CD8-positive, alpha-beta memory T cell (primary cell): Measurements from ENCODE around the gene ROPN1L. TPM values are rescaled to one million over a fixed set of nuclear protein-coding genes. Genes with fewer than 3 reads are reported as not detected.

ENCODE experiments used
- CTCF ChIA-PET: fragments of 350-600 bp; sonication (Branson Sonifier 250); formaldehyde crosslinking; loops from one replicate; lab custom pipeline; 2021; ENCODE audit warnings: antibody characterized with exemption; lab: Charles Lee
- POLR2A ChIA-PET: fragments of 350-600 bp; sonication (Branson Sonifier 250); formaldehyde crosslinking; loops from one replicate; lab custom pipeline; 2021; ENCODE audit warnings: antibody characterized with exemption; lab: Charles Lee
- DNase-seq, 5 donors: peaks; one replicate each; pipeline versions ENCODE4 v3.0.0 to v3.0.0-alpha.2; 2020 to 2022; ENCODE audit warnings: mixed read lengths in 1 of 5
- H3K27ac ChIP-seq: one replicate; pipeline ENCODE4 v1.7.0; 2013; ENCODE audit warnings: low read depth, mild to moderate bottlenecking, low read length, moderate library complexity
- H3K27me3 ChIP-seq: 2 replicates; pipeline ENCODE4 v1.7.0; 2013; ENCODE audit warnings: low read length, mild to moderate bottlenecking; ENCODE audit not compliant: insufficient read depth, poor library complexity, severe bottlenecking
- H3K36me3 ChIP-seq: 2 replicates; pipeline ENCODE4 v1.7.0; 2013; ENCODE audit warnings: mild to moderate bottlenecking, low read length, moderate library complexity; ENCODE audit not compliant: insufficient read depth
- H3K4me1 ChIP-seq: 2 replicates; pipeline ENCODE4 v1.7.0; 2013; ENCODE audit warnings: mild to moderate bottlenecking, low read length, moderate library complexity; ENCODE audit not compliant: insufficient read depth
- H3K4me3 ChIP-seq: 2 replicates; pipeline ENCODE4 v1.7.0; 2013; ENCODE audit warnings: mild to moderate bottlenecking, low read length
- H3K9me3 ChIP-seq: 2 replicates; pipeline ENCODE4 v1.7.0; 2013; ENCODE audit warnings: mild to moderate bottlenecking, low read length
- H3K27ac Mint-ChIP-seq, 8 donors: one replicate each; pipeline ENCODE4 v1.8.0; 2020 to 2021; ENCODE audit warnings: mixed read lengths in 8 of 8, mild to moderate bottlenecking in 6 of 8, inconsistent platforms in 3 of 8, moderate library complexity in 3 of 8
- H3K27me3 Mint-ChIP-seq, 2 donors: one replicate each; pipeline ENCODE4 v1.8.0; 2020 to 2021; ENCODE audit warnings: mixed read lengths in 2 of 2, mild to moderate bottlenecking in 1 of 2, moderate library complexity in 1 of 2
- H3K36me3 Mint-ChIP-seq, 3 donors: one replicate each; pipeline ENCODE4 v1.8.0; 2020 to 2021; ENCODE audit warnings: mixed read lengths in 3 of 3, inconsistent platforms in 1 of 3, mild to moderate bottlenecking in 1 of 3
- H3K4me1 Mint-ChIP-seq, 3 donors: one replicate each; pipeline ENCODE4 v1.8.0; 2020 to 2021; ENCODE audit warnings: mixed read lengths in 3 of 3, inconsistent platforms in 1 of 3, mild to moderate bottlenecking in 1 of 3
- H3K4me3 Mint-ChIP-seq, 7 donors: one replicate each; pipeline ENCODE4 v1.8.0; 2020 to 2021; ENCODE audit warnings: mixed read lengths in 7 of 7, mild to moderate bottlenecking in 6 of 7, moderate library complexity in 4 of 7, inconsistent platforms in 2 of 7
- H3K9me3 Mint-ChIP-seq, 5 donors: one replicate each; pipeline ENCODE4 v1.8.0; 2020 to 2022; ENCODE audit warnings: mixed read lengths in 5 of 5, mild to moderate bottlenecking in 3 of 5, moderate library complexity in 2 of 5, inconsistent platforms in 1 of 5
- polyA plus RNA-seq: library from polyadenylated mRNA; unstranded; fragments of 300-500 nt; fragmentation: Illumina TruSeq; gene quantifications from one replicate; pipeline ENCODE4 v1.2.3, GENCODE V29; 2021
- total RNA-seq, 2 experiments: library from RNA; stranded (reverse); gene quantifications; one replicate each; pipeline ENCODE4 v1.2.3, GENCODE V29; 2021

The ROPN1L gene
- total and polyA plus RNA-seq, 3 experiments from 2014 or later: 0.22 to 2.9 TPM; not detected in 1

GRCh38 chr5:10420468-10420867 is 21.2 kb upstream of the ROPN1L start:
- H3K9me3 ChIP-seq: no peaks in the 10 kb centered on the region
- Mint-ChIP-seq H3K4me3 (no peak overlapping the region), H3K27me3 (no peaks in the 10 kb centered on the region), H3K4me1 (peaks cover 4 to 19% (median 9%) of the 10 kb centered on the region in 3 donors), H3K36me3 (peaks cover 0 to 93% (median 15%) of the 10 kb centered on the region in 3 donors), H3K9me3 (no peaks in the 10 kb centered on the region), H3K27ac (peak overlapping the region in 4 of 8 donors; percentile 29 to 81 (median 40))
- H3K27me3 ChIP-seq: no peaks in the 10 kb centered on the region
- H3K4me3 ChIP-seq: no peak overlapping the region
- H3K36me3 ChIP-seq: peaks cover 36% of the 10 kb centered on the region
- no peak overlapping the region for H3K27ac ChIP-seq
- ChIA-PET POLR2A (no interaction called here), CTCF (no interaction called here)
- peaks cover 5% of the 10 kb centered on the region for H3K4me1 ChIP-seq
- DNase-seq: no peak

GRCh38 chr5:10420932-10421331 is 20.7 kb upstream of the ROPN1L start:
- Histone ChIP-seq H3K36me3 (peaks cover 36% of the 10 kb centered on the region), H3K4me3 (no peak overlapping the region), H3K27ac (no peak overlapping the region), H3K4me1 (peaks cover 5% of the 10 kb centered on the region), H3K27me3 (no peaks in the 10 kb centered on the region), H3K9me3 (no peaks in the 10 kb centered on the region)
- Mint-ChIP-seq H3K9me3 (no peaks in the 10 kb centered on the region), H3K36me3 (peaks cover 0 to 92% (median 15%) of the 10 kb centered on the region in 3 donors), H3K27me3 (no peaks in the 10 kb centered on the region), H3K27ac (peak overlapping the region in 3 of 8 donors; percentile 29 to 81 (median 47)), H3K4me1 (peaks cover 4 to 20% (median 9%) of the 10 kb centered on the region in 3 donors), H3K4me3 (no peak overlapping the region)
- CTCF ChIA-PET: no interaction called here
- DNase-seq: no peak
- POLR2A ChIA-PET: no interaction called here

- POLR2A ChIA-PET: no interaction called here
These were observed 19.6 kb upstream of the ROPN1L start for GRCh38 chr5:10421896-10422691.

GRCh38 chr5:10423022-10423421 is 18.7 kb upstream of the ROPN1L start:
- H3K9me3 ChIP-seq: no peaks in the 10 kb centered on the region
- H3K4me1 Mint-ChIP-seq: peaks cover 4 to 31% (median 11%) of the 10 kb centered on the region in 3 donors
- no peak overlapping the region for H3K4me3 ChIP-seq
- H3K4me1 ChIP-seq: peaks cover 5% of the 10 kb centered on the region
- H3K9me3 Mint-ChIP-seq: no peaks in the 10 kb centered on the region
- POLR2A ChIA-PET: no interaction called here
- H3K36me3 Mint-ChIP-seq: peaks cover 6 to 94% (median 24%) of the 10 kb centered on the region in 3 donors
- peak overlapping the region in 2 of 8 donors; percentile 49 to 65 for H3K27ac Mint-ChIP-seq
- H3K27ac ChIP-seq: no peak overlapping the region
- no peak for DNase-seq
- H3K36me3 ChIP-seq: peaks cover 41% of the 10 kb centered on the region
- H3K4me3 Mint-ChIP-seq: no peak overlapping the region
- H3K27me3 ChIP-seq: no peaks in the 10 kb centered on the region
- CTCF ChIA-PET: interaction anchor here (1.5 kb wide), 2 partner anchors 20 to 139 kb away, joined by 4 to 7 read pairs; no protein-coding TSS in a partner anchor
- H3K27me3 Mint-ChIP-seq: no peaks in the 10 kb centered on the region

More at GRCh38 chr5:10421896-10422691, 19.6 kb upstream of the ROPN1L start:
- peaks cover 38% of the 10 kb centered on the region for H3K36me3 ChIP-seq
- H3K36me3 Mint-ChIP-seq: peaks cover 5 to 94% (median 18%) of the 10 kb centered on the region in 3 donors
- H3K27me3 Mint-ChIP-seq: no peaks in the 10 kb centered on the region
- peaks cover 4 to 26% (median 9%) of the 10 kb centered on the region in 3 donors for H3K4me1 Mint-ChIP-seq
- no peaks in the 10 kb centered on the region for H3K9me3 ChIP-seq
- H3K27ac ChIP-seq: no peak overlapping the region
- H3K27me3 ChIP-seq: no peaks in the 10 kb centered on the region
- no peak overlapping the region for H3K4me3 ChIP-seq
- no peaks in the 10 kb centered on the region for H3K9me3 Mint-ChIP-seq
- H3K4me1 ChIP-seq: peaks cover 5% of the 10 kb centered on the region
- H3K4me3 Mint-ChIP-seq: peak overlapping the region in 2 of 7 donors; percentile 42 to 58
- CTCF ChIA-PET: interaction anchor here (1.5 kb wide), 1 partner anchor 21 kb away, joined by 4 read pairs; no protein-coding TSS in a partner anchor
- peak in 1 of 5 donors; percentile 24 for DNase-seq
- peak overlapping the region in 5 of 8 donors; percentile 9 to 66 (median 49) for H3K27ac Mint-ChIP-seq

- Histone ChIP-seq H3K27ac (no peak overlapping the region), H3K4me3 (no peak overlapping the region), H3K9me3 (no peaks in the 10 kb centered on the region), H3K27me3 (no peaks in the 10 kb centered on the region), H3K4me1 (peaks cover 5% of the 10 kb centered on the region), H3K36me3 (peaks cover 39% of the 10 kb centered on the region)
- POLR2A ChIA-PET: no interaction called here
- Mint-ChIP-seq H3K36me3 (peaks cover 6 to 90% (median 24%) of the 10 kb centered on the region in 3 donors), H3K9me3 (no peaks in the 10 kb centered on the region), H3K27me3 (no peaks in the 10 kb centered on the region), H3K4me3 (no peak overlapping the region), H3K27ac (peak overlapping the region in 2 of 8 donors; percentile 2 to 77), H3K4me1 (peaks cover 4 to 31% (median 9%) of the 10 kb centered on the region in 3 donors)
- CTCF ChIA-PET: interaction anchor here (0.6 to 1.5 kb wide), 3 partner anchors 9 to 140 kb away, joined by 3 to 7 read pairs (median 3); no protein-coding TSS in a partner anchor
- DNase-seq: peak in 1 of 5 donors; percentile 16
These were observed 17.5 kb upstream of the ROPN1L start for GRCh38 chr5:10424124-10424731.

GRCh38 chr5:10427201-10427600 is 14.5 kb upstream of the ROPN1L start:
- peaks cover 4 to 33% (median 16%) of the 10 kb centered on the region in 3 donors for H3K4me1 Mint-ChIP-seq
- H3K4me1 ChIP-seq: no peaks in the 10 kb centered on the region
- no peak overlapping the region for H3K4me3 ChIP-seq
- no peaks in the 10 kb centered on the region for H3K9me3 Mint-ChIP-seq
- no peaks in the 10 kb centered on the region for H3K27me3 ChIP-seq
- peaks cover 50% of the 10 kb centered on the region for H3K36me3 ChIP-seq
- peaks cover 6 to 88% (median 26%) of the 10 kb centered on the region in 3 donors for H3K36me3 Mint-ChIP-seq
- H3K4me3 Mint-ChIP-seq: no peak overlapping the region
- CTCF ChIA-PET: no interaction called here
- DNase-seq: no peak
- no peaks in the 10 kb centered on the region for H3K27me3 Mint-ChIP-seq
- H3K27ac Mint-ChIP-seq: peak overlapping the region in 4 of 8 donors; percentile 32 to 78 (median 52)
- H3K9me3 ChIP-seq: no peaks in the 10 kb centered on the region
- POLR2A ChIA-PET: no interaction called here
- H3K27ac ChIP-seq: no peak overlapping the region

GRCh38 chr5:10427978-10428377 is 13.7 kb upstream of the ROPN1L start:
- H3K4me1 Mint-ChIP-seq: peaks cover 3 to 32% (median 15%) of the 10 kb centered on the region in 3 donors
- DNase-seq: no peak
- H3K9me3 ChIP-seq: no peaks in the 10 kb centered on the region
- H3K27ac ChIP-seq: no peak overlapping the region
- H3K27ac Mint-ChIP-seq: peak overlapping the region in 1 of 8 donors; percentile 76
- no peak overlapping the region for H3K4me3 Mint-ChIP-seq
- no peaks in the 10 kb centered on the region for H3K9me3 Mint-ChIP-seq
- H3K27me3 Mint-ChIP-seq: no peaks in the 10 kb centered on the region
- H3K27me3 ChIP-seq: no peaks in the 10 kb centered on the region
- H3K4me1 ChIP-seq: no peaks in the 10 kb centered on the region
- H3K36me3 Mint-ChIP-seq: peaks cover 6 to 88% (median 29%) of the 10 kb centered on the region in 3 donors
- POLR2A ChIA-PET: no interaction called here
- CTCF ChIA-PET: interaction anchor here (0.8 kb wide), 1 partner anchor 18 kb away, joined by 3 read pairs; no protein-coding TSS in a partner anchor
- no peak overlapping the region for H3K4me3 ChIP-seq
- peaks cover 56% of the 10 kb centered on the region for H3K36me3 ChIP-seq
